Measurements from ENCODE around the gene HRH1.

GRCh38 chr3:11230125-11230524, 75.8 kb downstream of the HRH1 start:
- TF ChIP-seq CTCF (IDR thresholded peaks at IDR 0.05; ENCODE audit: low read length) = no peak
- TF ChIP-seq EZH2 (IDR thresholded peaks at IDR 0.05; ENCODE audit: borderline replicate concordance, low read length) = no peak
